ENCODE measurements around the gene NPM1.

The NPM1 gene

DNA sequence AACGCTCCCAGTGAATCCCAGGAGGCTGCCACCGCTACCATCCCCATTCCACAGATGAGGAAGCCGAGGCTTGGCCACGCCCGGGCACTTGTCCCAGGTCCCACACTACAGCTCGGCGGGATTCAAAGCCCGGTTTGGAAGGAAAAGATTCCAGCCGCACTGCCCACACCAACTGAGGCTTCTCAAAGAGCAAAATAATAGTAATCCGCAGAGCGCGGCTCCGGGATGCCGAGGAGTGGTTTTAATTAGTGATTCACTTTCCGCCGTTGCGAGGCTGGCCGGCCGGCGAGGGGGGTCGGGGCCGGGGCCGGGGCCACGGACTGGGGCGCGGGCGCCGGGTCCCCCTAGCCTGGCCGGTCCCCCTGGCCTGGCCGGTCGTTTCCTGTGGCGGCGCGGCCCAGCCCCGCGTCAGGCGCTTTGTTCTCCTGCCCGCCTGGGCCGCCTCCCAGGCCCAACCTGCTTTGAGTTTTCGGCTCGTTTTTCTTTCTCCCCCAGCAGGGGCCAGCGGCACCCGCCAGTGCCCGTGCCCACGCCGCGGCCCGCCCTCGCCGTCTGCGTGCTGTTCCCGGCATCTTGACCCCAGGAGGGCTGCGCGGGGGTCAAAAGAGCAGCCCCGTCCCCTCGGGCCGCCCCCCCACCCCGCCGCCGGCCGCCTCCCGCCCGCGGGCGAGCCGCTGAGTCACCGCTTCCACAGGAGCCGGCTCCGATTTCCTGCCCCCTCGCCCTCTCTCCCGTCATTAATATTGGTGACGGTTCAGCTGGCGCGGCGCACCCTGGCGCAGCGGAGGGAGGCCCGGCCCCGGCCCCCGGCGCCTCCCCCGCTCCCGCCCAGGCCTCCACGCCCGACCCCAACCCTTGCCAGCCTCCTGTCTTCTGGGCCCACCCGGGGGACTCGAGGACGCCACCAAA, 63.0 kb downstream of the NPM1 start:
- Histone ChIP-seq H3K36me3 (ENCODE audit: control insufficient read depth, insufficient read depth, low read length) (no peaks in the 10 kb centered on the region), H3K4me1 (ENCODE audit: control insufficient read depth, insufficient read depth, low read length) (peaks cover 8% of the 10 kb centered on the region), H3K4me3 (ENCODE audit: low read length) (peak overlapping the region; percentile 54; the same call in 1 of the 2 replicates), H3K27me3 (ENCODE audit: control insufficient read depth, insufficient read depth, low read length) (0 out of 2 replicates have a peak, but pooled peaks cover 1% of the 10 kb centered on the region), H3K27ac (ENCODE audit: low read length) (no peak overlapping the region), H3K9me3 (ENCODE audit: control insufficient read depth, insufficient read depth, low read length) (no peaks in the 10 kb centered on the region)
- no CpG with 5 or more reads among the region's 88 CpGs for WGBS (ENCODE audit: insufficient coverage, insufficient read length)
- DNase-seq (ENCODE audit: low read depth, low spot score): no peak

DNA sequence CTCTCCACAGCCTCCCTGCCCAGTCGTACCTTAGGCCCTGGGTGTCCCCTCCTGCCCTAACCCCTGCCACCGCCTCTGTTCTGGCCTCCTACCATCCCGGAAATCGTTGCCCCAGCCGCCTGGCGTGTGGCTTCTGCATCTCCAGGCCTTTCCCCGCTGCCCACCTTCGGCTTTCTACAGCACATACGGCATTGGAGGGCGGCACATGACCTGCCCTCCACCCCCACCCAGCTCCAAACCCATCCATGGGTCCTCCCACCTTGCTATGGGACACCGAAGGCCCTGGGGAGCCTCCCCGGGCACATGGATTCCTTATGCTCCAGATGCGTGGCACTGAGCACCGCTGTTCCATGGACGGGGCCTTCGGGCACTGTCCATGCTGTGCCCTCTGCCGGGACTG, 63.8 kb downstream of the NPM1 start:
- no peaks in the 10 kb centered on the region for H3K9me3 ChIP-seq (ENCODE audit: control insufficient read depth, insufficient read depth, low read length)
- 0 out of 2 replicates have a peak, but pooled peaks cover 1% of the 10 kb centered on the region for H3K27me3 ChIP-seq (ENCODE audit: control insufficient read depth, insufficient read depth, low read length)
- no peak overlapping the region for H3K27ac ChIP-seq (ENCODE audit: low read length)
- H3K36me3 ChIP-seq (ENCODE audit: control insufficient read depth, insufficient read depth, low read length): no peaks in the 10 kb centered on the region
- peaks cover 8% of the 10 kb centered on the region for H3K4me1 ChIP-seq (ENCODE audit: control insufficient read depth, insufficient read depth, low read length)
- no CpG with 5 or more reads among the region's 17 CpGs for WGBS (ENCODE audit: insufficient coverage, insufficient read length)
- peak overlapping the region; percentile 5; the same call in 1 of the 2 replicates for H3K4me3 ChIP-seq (ENCODE audit: low read length)
- DNase-seq (ENCODE audit: low read depth, low spot score): no peak

DNA sequence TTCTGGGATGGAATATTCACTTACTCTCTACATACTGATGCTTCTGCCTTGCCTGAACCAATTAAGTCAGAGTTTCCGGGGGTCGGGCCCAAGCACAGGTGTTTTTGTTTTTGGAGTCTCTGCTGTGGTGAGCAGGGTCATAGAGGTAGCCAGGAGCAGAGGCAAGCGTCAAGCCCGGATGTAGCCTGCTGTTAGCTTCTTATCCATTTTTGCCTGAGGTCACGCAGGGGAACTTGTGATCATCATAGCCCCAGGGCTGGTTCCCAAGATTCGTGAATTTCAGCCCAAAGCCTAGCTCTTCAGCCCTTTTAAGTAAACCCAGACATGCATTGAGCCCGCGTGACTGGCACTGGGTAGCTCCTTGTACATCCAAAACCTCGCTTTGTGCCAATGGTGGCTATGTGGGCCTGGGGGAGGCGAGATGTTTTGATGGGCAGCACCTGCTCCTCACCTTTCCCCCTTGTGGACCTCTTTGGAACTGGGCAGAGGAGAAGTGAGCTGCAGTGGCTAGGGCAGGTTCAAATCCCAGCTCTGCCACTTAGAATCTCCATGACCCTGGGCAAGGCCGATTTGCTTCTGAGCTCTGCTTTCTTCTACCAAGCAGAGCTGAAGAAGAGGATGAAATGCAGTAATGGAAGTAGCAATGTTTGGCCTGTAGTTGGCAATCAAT, 65.5 kb downstream of the NPM1 start:
- Histone ChIP-seq H3K27me3 (ENCODE audit: control insufficient read depth, insufficient read depth, low read length) (0 out of 2 replicates have a peak, but pooled peaks cover 1% of the 10 kb centered on the region), H3K4me1 (ENCODE audit: control insufficient read depth, insufficient read depth, low read length) (peaks cover 8% of the 10 kb centered on the region), H3K9me3 (ENCODE audit: control insufficient read depth, insufficient read depth, low read length) (no peaks in the 10 kb centered on the region), H3K27ac (ENCODE audit: low read length) (no peak overlapping the region), H3K36me3 (ENCODE audit: control insufficient read depth, insufficient read depth, low read length) (no peaks in the 10 kb centered on the region), H3K4me3 (ENCODE audit: low read length) (no peak overlapping the region)
- WGBS (ENCODE audit: insufficient coverage, insufficient read length): no CpG with 5 or more reads among the region's 11 CpGs
- no peak for DNase-seq (ENCODE audit: low read depth, low spot score)

DNA sequence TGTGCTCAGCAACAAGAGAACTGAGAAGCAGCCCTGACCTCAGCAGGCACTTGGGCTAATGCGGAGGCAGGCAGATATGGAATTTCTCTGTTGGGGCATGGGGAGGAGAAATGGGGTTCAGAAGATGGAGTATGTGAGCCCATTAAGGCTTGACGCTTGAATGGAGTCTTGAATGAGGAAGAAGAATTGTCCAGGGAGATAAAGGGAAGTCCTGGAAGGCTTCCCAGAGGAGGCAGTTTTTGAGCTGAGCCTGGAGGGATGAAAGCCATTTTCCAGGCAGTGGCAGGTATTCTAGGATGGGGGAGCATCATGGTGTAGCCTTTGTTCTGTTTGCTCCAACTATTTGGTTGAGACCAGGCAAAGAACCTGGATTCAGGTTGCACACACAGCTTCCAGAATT, 66.3 kb downstream of the NPM1 start:
- H3K36me3 ChIP-seq (ENCODE audit: control insufficient read depth, insufficient read depth, low read length): no peaks in the 10 kb centered on the region
- H3K27me3 ChIP-seq (ENCODE audit: control insufficient read depth, insufficient read depth, low read length): 0 out of 2 replicates have a peak, but pooled peaks cover 1% of the 10 kb centered on the region
- peaks cover 6% of the 10 kb centered on the region for H3K4me1 ChIP-seq (ENCODE audit: control insufficient read depth, insufficient read depth, low read length)
- H3K9me3 ChIP-seq (ENCODE audit: control insufficient read depth, insufficient read depth, low read length): no peaks in the 10 kb centered on the region
- no peak overlapping the region for H3K27ac ChIP-seq (ENCODE audit: low read length)
- no peak for DNase-seq (ENCODE audit: low read depth, low spot score)
- WGBS (ENCODE audit: insufficient coverage, insufficient read length): no CpG with 5 or more reads among the region's 2 CpGs
- H3K4me3 ChIP-seq (ENCODE audit: low read length): no peak overlapping the region

DNA sequence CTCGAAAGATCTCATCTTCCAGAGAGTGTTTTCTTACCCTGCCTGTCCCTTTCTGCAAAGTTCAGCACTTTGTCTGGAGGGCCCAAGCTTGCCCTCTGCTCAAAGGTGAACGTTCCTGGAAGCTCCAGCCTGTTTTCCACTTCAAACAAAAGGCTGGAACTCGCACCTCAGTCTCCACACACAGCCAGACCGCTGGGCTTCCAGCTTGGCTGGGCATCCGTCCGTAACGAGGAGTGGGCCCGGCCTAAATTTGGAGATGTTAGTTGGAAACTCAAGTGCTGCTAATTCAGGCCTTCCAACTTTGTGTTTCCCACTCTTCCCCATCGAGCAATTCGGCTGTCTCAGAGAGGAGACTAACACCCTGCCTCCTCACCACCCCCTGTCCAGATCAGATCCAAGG, 66.9 kb downstream of the NPM1 start:
- no peaks in the 10 kb centered on the region for H3K9me3 ChIP-seq (ENCODE audit: control insufficient read depth, insufficient read depth, low read length)
- H3K4me3 ChIP-seq (ENCODE audit: low read length): no peak overlapping the region
- WGBS (ENCODE audit: insufficient coverage, insufficient read length): no CpG with 5 or more reads among the region's 10 CpGs
- H3K27ac ChIP-seq (ENCODE audit: low read length): no peak overlapping the region
- H3K4me1 ChIP-seq (ENCODE audit: control insufficient read depth, insufficient read depth, low read length): peaks cover 3% of the 10 kb centered on the region; the same call in 1 of the 2 replicates
- no peaks in the 10 kb centered on the region for H3K36me3 ChIP-seq (ENCODE audit: control insufficient read depth, insufficient read depth, low read length)
- 0 out of 2 replicates have a peak, but pooled peaks cover 1% of the 10 kb centered on the region for H3K27me3 ChIP-seq (ENCODE audit: control insufficient read depth, insufficient read depth, low read length)
- no peak for DNase-seq (ENCODE audit: low read depth, low spot score)

DNA sequence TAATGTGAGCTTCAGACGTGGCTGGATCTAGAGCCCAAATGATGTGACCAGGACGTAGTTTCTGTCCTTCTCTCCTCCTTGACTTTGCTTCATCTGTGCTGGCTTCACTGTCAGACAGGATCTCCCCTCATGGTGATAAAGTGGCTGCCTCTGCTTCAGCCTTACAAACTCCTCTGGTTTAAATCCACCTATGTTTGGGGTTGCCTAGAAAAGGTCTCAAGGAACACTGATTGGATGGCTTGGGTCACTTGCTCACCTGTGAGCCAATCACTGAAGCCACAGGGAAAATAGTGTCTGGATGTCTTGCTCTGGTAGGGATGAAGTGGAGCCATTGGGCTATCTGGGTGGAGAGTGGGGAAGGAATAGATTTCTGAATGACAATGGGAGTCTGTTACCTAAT, 67.9 kb downstream of the NPM1 start:
- DNase-seq (ENCODE audit: low read depth, low spot score): no peak
- Histone ChIP-seq H3K4me1 (ENCODE audit: control insufficient read depth, insufficient read depth, low read length) (no peaks in the 10 kb centered on the region), H3K4me3 (ENCODE audit: low read length) (no peak overlapping the region), H3K27me3 (ENCODE audit: control insufficient read depth, insufficient read depth, low read length) (no peaks in the 10 kb centered on the region), H3K36me3 (ENCODE audit: control insufficient read depth, insufficient read depth, low read length) (no peaks in the 10 kb centered on the region), H3K9me3 (ENCODE audit: control insufficient read depth, insufficient read depth, low read length) (no peaks in the 10 kb centered on the region), H3K27ac (ENCODE audit: low read length) (no peak overlapping the region)
- no CpG with 5 or more reads among the region's 2 CpGs for WGBS (ENCODE audit: insufficient coverage, insufficient read length)

DNA sequence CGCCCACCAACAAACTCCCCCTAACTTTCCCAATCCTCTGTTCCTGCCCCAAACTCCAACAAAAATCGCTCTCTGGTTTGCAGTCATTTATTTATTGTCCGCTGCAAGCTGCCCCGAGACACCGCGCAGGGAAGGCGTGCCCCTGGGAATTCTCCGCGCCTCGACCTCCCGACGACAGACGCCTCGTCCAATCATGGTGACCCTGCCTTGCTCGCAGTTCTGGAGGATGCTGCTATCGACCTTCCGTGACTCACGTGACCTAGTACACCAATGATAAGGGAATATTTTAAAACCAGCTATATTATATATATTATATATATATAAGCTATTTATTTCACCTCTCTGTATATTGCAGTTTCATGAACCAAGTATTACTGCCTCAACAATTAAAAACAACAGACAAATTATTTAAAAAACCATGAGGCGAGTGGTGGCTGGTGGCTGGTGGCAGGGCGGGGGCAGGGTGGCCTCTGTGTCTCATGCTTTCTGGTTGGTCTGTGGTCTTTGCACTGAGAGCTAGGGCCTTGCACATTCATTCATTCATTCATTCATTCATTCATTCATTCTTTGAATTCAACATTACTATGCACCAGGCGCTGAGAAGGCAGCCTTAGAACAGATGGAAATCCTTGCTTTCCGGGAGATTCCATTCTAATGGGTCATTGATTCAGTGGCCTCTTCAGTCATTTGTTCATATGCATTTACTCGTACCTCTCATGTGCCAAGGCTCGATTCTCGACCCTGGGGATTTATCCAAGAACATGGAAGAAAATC, 69.7 kb downstream of the NPM1 start:
- no CpG with 5 or more reads among the region's 25 CpGs for WGBS (ENCODE audit: insufficient coverage, insufficient read length)
- Histone ChIP-seq H3K4me1 (ENCODE audit: control insufficient read depth, insufficient read depth, low read length) (0 out of 2 replicates have a peak, but pooled peaks cover 1% of the 10 kb centered on the region), H3K36me3 (ENCODE audit: control insufficient read depth, insufficient read depth, low read length) (no peaks in the 10 kb centered on the region), H3K27ac (ENCODE audit: low read length) (no peak overlapping the region), H3K4me3 (ENCODE audit: low read length) (no peak overlapping the region), H3K27me3 (ENCODE audit: control insufficient read depth, insufficient read depth, low read length) (no peaks in the 10 kb centered on the region), H3K9me3 (ENCODE audit: control insufficient read depth, insufficient read depth, low read length) (no peaks in the 10 kb centered on the region)
- DNase-seq (ENCODE audit: low read depth, low spot score): no peak

DNA sequence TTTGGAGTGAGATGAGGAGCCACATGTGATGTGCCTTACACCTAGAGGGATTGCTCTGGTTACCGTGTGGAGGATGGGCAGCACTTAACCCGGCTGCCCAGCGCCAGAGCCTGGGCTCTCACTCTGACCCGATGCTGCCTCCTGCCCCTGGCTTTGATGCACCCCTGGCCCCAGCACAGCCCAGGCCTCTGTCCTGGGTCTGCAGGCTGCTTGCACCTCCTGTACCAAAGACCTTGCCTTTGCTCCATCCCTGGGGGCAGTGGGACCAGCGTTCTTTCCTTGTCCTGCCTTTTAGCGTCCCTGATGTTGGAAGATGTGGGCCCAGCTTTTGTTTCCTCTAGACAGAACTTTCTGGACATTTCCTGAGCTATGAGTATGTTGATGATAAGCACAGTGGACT, 72.2 kb downstream of the NPM1 start:
- DNase-seq (ENCODE audit: low read depth, low spot score): no peak
- H3K27ac ChIP-seq (ENCODE audit: low read length): no peak overlapping the region
- H3K36me3 ChIP-seq (ENCODE audit: control insufficient read depth, insufficient read depth, low read length): no peaks in the 10 kb centered on the region
- 0 out of 2 replicates have a peak, but pooled peaks cover 1% of the 10 kb centered on the region for H3K4me1 ChIP-seq (ENCODE audit: control insufficient read depth, insufficient read depth, low read length)
- H3K27me3 ChIP-seq (ENCODE audit: control insufficient read depth, insufficient read depth, low read length): no peaks in the 10 kb centered on the region
- no CpG with 5 or more reads among the region's 6 CpGs for WGBS (ENCODE audit: insufficient coverage, insufficient read length)
- H3K9me3 ChIP-seq (ENCODE audit: control insufficient read depth, insufficient read depth, low read length): no peaks in the 10 kb centered on the region
- H3K4me3 ChIP-seq (ENCODE audit: low read length): no peak overlapping the region

Measured in iPS DF 6.9 (cell line).